GM12875 (cell line): ENCODE data around the gene M1AP.
A peak's percentile ranks its signal among the peaks of the same experiment; 100 is the strongest.

Source experiments
- H3K4me3 ChIP-seq: one replicate; pipeline ENCODE4 v1.5.1; 2011; ENCODE audit warnings: low read depth, low read length, control low read depth
- TF ChIP-seq, protein P1 (sequence below): IDR thresholded peaks from 2 replicates; pipeline ENCODE4 v1.5.1; 2011; ENCODE audit warnings: low read depth, mild to moderate bottlenecking, control low read depth, inconsistent platforms, low read length, moderate library complexity, borderline replicate concordance; ENCODE audit not compliant: insufficient read depth

Gene M1AP

DNA sequence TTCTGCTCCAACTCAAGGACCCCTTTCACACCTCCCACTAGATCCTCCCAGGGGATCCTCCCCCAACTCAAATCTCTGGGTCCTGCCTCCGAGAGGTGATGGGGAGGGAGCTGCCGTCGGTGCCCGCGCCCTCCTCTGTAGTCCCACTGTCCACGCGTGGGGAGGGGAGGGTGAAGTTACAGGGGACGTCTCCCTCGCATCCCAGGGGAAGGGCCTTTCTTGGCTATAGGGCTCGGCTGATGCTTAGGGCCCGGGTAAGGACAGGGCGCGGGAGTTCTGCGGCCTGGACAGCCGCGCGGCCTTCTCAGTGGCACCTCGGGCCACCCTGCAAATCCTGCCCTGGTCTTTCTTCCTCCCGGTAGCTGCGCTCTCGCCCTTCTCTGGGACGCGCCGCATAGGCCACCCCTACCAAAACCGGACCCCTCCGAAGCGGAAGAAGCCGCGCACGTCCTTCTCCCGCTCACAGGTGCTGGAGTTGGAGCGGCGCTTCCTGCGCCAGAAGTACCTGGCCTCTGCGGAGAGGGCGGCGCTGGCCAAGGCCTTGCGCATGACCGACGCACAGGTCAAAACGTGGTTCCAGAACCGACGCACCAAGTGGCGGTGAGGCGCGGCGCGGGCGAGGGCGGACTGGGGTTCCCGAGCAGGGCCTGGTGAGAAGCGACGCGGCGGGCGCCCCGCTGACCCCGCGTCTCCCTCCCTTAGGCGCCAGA, 132.7 kb downstream of the M1AP start:
- TF ChIP-seq, protein P1, sequence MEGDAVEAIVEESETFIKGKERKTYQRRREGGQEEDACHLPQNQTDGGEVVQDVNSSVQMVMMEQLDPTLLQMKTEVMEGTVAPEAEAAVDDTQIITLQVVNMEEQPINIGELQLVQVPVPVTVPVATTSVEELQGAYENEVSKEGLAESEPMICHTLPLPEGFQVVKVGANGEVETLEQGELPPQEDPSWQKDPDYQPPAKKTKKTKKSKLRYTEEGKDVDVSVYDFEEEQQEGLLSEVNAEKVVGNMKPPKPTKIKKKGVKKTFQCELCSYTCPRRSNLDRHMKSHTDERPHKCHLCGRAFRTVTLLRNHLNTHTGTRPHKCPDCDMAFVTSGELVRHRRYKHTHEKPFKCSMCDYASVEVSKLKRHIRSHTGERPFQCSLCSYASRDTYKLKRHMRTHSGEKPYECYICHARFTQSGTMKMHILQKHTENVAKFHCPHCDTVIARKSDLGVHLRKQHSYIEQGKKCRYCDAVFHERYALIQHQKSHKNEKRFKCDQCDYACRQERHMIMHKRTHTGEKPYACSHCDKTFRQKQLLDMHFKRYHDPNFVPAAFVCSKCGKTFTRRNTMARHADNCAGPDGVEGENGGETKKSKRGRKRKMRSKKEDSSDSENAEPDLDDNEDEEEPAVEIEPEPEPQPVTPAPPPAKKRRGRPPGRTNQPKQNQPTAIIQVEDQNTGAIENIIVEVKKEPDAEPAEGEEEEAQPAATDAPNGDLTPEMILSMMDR, result no peak
- H3K4me3 ChIP-seq, result peak overlapping the region; percentile 36

DNA sequence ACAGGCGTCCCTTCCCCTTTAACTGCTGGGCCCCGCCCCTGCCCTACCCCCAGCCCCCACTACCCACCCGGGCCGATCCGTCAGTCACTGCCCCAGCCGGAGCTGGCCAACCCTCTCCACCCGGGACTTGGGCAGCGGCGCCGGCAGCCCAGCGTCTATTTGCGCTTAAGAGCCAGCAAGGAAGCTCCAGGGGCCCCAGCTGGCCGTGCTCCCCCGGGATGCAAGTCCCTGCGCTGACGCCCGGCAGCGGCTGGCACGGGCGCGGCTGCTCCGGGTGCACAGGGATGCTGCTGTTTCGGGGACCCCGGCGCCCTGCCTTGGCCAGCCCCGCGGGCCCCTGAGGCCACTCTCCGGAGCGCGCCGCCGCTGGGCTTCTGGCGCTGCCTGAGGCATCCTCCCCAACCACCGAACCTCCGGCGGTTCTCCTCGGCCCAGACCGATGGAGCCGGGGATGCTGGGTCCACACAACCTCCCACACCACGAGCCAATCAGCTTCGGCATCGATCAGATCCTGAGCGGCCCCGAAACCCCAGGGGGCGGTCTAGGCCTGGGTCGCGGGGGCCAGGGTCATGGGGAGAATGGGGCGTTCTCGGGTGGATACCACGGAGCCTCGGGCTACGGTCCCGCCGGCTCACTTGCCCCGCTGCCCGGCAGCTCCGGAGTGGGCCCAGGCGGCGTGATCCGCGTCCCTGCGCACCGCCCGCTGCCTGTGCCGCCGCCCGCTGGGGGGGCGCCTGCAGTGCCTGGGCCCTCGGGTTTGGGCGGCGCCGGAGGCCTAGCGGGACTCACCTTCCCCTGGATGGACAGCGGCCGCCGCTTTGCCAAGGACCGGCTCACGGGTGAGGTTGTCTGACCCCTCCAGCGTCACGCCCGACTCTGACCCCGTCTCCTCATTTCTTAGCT, 133.5 kb downstream of the M1AP start, which contains the start of gene TLX2:
Gene TLX2, plus strand, starts transcription at position 83 of the 903 bp plus-strand sequence. Its CDS starts 357 bp downstream, at position 440.
- TF ChIP-seq, protein P1, result no peak
- peak within 1 kb of the TSS; percentile 36 for H3K4me3 ChIP-seq

DNA sequence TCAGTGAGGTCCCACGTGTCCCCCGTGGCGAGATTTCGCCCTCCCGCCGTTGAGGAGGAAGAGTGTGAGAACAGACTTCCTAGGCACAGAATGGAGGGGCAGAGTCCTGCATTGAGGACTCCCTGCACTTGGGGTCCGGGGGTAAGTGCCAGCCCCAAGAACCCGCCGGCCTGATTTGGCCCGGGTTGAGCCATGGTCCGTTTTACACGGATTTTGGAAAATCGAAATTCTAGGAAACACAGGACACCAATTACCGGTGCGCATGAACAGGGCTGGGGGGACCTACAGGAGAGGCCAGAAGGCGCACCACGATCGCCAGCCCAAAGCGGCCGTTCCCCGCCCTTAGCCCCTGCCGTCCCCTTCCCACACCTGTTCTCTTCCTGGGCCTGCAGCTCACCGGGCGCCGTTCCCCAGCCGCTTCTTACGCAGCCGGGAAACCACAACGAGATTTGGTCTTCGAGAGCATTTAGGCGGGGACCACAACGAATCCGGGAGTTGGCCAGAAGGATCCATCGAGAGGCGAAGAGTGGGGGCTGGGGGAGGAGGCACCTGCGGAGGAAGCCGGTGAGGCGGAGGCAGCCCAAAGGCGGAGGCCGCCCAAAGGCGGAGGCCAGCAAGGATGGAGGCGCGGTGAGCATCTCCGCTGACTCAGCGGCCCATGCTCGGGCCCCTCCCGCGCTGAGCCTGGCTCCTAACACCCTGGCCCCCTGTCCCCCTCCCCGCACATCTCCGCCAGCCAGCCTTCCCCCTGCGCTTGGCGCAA, 134.3 kb downstream of the M1AP start:
- TF ChIP-seq, protein P1, result no peak
- H3K4me3 ChIP-seq, result no peak overlapping the region

DNA sequence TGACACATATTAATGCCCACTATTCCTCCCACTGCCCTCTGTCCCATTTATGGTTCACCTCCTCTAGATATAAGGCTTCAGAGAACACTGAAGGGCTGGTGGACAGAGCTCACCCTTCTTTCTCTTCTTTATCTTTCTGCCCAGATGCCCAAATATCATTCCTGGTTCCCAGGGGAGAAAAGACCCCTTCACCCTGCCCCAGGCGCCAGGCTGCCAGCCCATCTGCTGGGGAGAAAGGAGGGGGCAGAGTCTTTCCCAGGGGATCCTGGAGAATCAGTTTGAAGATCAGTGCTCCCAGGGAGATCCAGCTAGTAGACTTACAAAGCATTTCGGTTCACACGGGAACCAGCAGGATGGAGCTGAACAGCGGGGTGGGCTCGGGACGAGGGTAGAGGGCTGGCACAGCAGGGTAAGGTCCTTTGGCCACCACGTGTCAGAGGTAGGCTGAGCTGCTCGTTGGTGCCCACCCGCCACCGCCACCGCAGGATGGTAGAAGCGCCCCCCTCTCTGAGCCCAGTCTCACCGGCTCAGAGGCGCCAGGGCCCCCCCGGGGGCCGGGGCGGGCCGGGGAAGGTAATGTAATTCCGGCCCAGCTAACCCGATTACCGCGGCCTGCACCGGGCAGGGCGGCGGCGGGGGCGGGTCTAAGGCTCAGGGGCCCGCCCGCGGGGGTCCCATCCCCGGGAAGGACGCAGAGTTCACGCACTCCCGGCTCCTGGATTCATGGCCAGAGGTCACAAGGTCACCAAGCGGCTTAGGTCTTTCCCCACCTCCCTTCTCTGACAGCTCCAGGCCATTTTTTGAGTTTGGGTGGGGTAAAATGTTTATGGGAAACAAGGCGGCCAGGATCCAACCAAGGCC, 135.2 kb downstream of the M1AP start:
- no peak overlapping the region for H3K4me3 ChIP-seq
- TF ChIP-seq, protein P1, result no peak

DNA sequence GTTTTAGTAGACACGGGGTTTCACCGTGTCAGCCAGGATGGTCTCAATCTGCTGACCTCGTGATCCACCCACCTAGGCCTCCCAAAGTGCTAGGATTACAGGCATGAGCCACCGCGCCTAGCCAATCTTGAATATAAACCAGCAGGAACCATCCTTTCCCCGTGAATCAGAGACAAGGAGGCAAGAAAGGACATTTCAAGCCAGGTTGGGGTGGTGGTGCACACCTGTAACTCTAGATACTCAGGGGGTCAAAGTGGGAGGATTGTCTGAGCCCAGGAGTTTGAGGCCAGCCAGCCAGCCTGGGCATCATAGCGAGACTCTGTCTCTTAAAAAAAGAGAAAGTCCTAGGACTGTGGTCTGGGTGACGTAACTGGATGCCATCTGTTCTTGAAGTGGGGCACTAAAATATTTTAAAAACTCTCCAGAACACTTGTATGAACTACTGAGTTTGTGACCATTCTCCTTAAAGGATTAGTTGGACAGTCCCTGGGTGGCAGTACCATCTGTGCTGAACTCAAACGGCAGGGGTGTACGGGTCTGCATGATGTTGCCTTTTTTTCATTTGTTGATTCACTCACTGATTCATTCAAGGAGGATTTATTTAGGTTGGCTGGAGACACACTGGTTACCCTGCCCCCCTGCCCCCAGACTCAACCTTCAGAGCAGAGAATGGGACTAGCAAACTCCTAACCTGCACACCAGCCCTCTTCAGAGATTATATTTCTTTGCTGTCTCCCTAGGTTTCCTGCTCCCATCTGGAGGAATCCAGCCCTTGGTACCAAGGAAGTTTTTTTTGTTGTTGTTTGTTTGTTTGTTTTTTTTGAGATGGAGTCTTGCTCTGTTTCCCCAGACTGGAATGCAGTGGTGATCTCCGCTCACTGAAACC, 136.8 kb downstream of the M1AP start:
- TF ChIP-seq, protein P1, result no peak
- no peak overlapping the region for H3K4me3 ChIP-seq
